HUES64 (cell line): ENCODE results near the gene ANGPT4.
"Not testable (repeated sequence)": the region's sequence is repeated elsewhere in the genome, so short reads cannot be mapped to it uniquely, and the experiment has no call there.

ENCODE experiments used
- H3K27ac ChIP-seq: 2 replicates; pipeline ENCODE4 v1.7.0; 2013; ENCODE audit warnings: low read depth, low read length, inconsistent platforms
- H3K27me3 ChIP-seq: 2 replicates; pipeline ENCODE4 v1.6.1; 2013; ENCODE audit warnings: mild to moderate bottlenecking, low read length; ENCODE audit not compliant: insufficient read depth
- H3K36me3 ChIP-seq: 2 replicates; pipeline ENCODE4 v1.6.1; 2013; ENCODE audit warnings: mild to moderate bottlenecking, low read length; ENCODE audit not compliant: insufficient read depth
- H3K4me1 ChIP-seq: 2 replicates; pipeline ENCODE4 v1.6.1; 2013; ENCODE audit warnings: mild to moderate bottlenecking, low read length, moderate library complexity; ENCODE audit not compliant: insufficient read depth
- H3K4me3 ChIP-seq: 2 replicates; pipeline ENCODE4 v1.5.1; 2013; ENCODE audit warnings: mild to moderate bottlenecking, low read length, moderate library complexity
- H3K9ac ChIP-seq: 2 replicates; pipeline ENCODE4 v1.6.1; 2013; ENCODE audit warnings: mild to moderate bottlenecking, low read depth, low read length
- H3K9me3 ChIP-seq: 2 replicates; pipeline ENCODE4 v1.6.1; 2013; ENCODE audit warnings: low read depth, low read length; ENCODE audit not compliant: insufficient read depth
- WGBS: fragments of 150-250, 120-280 bp; methylation state at CpG from one replicate; pipeline ENCODE4 v1.1.7; 2013; ENCODE audit warnings: missing lambda C conversion rate; 5-methylcytosine and 5-hydroxymethylcytosine counted together

Gene ANGPT4

GRCh38 chr20:853406-853996 lies 62.6 kb downstream of the ANGPT4 start:
- Histone ChIP-seq H3K36me3 (no peaks in the 10 kb centered on the region), H3K27ac (no peak overlapping the region), H3K4me1 (no peaks in the 10 kb centered on the region), H3K9ac (no peak overlapping the region), H3K27me3 (no peaks in the 10 kb centered on the region), H3K4me3 (no peak overlapping the region), H3K9me3 (no peaks in the 10 kb centered on the region)
- 90% methylated on average over 4 of the region's 4 CpGs for WGBS

- not testable (repeated sequence) for H3K36me3 ChIP-seq, H3K27ac ChIP-seq, H3K9me3 ChIP-seq, H3K9ac ChIP-seq, H3K4me3 ChIP-seq
- 93% methylated on average over 8 of the region's 8 CpGs for WGBS
- Histone ChIP-seq H3K27me3 (peaks cover 22% of the 10 kb centered on the region), H3K4me1 (peaks cover 13% of the 10 kb centered on the region)
Observed at GRCh38 chr20:848731-849130, 67.4 kb downstream of the ANGPT4 start.

GRCh38 chr20:848193-848592 lies 67.9 kb downstream of the ANGPT4 start:
- Histone ChIP-seq H3K27me3 (peaks cover 27% of the 10 kb centered on the region), H3K4me1 (peaks cover 13% of the 10 kb centered on the region), H3K9ac (no peak overlapping the region), H3K36me3 (no peaks in the 10 kb centered on the region), H3K9me3 (no peaks in the 10 kb centered on the region), H3K4me3 (no peak overlapping the region), H3K27ac (no peak overlapping the region)
- WGBS: 79% methylated on average over 5 of the region's 5 CpGs

DNA sequence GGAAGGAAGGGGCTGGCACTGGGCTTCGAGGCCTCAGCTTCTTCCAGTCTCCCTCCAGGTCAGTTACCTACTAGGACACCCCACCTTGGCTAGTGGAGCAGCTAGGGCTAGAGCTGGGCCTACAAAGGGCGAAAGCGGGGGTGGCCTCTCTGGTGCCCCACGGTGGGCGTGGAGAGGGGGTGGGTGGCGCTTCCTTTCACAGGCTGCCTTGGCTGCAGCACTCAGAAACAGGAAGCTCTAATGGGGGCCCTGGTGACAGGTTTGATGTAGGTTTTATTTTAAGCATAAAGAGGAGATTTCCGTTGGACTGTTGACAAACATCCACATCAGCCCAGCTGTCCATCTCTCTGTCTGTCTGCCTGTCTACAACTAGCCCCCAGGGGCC lies 69.2 kb downstream of the ANGPT4 start:
- Histone ChIP-seq H3K4me1 (peaks cover 19% of the 10 kb centered on the region), H3K4me3 (no peak overlapping the region), H3K27me3 (peaks cover 40% of the 10 kb centered on the region), H3K9me3 (no peaks in the 10 kb centered on the region), H3K9ac (no peak overlapping the region), H3K36me3 (no peaks in the 10 kb centered on the region), H3K27ac (no peak overlapping the region)
- WGBS: 84% methylated on average over 7 of the region's 7 CpGs

DNA sequence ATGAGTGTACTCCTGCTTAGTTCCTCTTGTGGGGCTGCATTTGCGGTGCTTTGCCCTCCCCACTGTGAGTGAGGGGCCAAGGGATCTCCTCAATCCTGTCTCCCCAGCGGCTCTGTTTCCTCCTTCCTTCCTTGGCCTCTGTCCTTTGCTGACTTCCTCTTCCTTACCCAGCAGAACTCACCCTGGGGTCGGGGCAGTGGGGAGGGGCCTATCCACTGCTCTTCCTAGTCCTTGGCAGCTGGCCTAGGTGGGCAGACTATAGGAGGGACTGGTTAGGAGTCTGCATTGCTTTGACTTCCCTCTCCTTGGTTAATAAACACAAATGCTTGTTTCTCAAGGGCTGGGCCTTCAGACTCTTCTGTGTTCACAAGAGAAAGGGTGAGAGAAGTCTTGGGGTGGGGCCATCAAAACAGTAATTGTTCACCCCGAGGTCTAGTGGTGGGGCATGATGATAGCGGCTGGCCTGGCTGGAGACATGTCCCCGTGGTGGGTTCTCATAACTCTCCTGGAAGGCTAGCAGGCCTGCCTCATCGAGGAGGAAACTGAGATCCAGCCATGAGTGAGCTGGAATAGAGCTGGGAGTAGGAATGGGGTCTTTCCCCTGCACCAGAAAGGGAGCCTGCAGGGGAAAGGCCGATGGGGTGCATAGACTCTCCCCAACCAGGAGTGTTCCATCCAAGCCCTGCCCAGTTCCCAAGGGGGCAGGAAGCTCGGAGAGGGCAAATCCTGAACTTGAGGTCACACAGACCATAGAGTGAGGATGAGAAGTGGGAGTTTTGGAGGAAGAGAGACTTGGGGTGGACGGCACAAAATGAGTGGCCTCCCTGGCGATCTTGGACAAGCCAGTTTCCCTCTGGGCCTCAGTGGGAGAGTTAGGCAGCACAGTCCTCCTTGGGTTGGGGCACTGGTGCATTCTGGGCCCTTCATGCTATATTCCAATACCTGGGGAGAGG lies 69.9 kb downstream of the ANGPT4 start:
- Histone ChIP-seq H3K27me3 (peaks cover 47% of the 10 kb centered on the region), H3K9ac (no peak overlapping the region), H3K4me1 (peaks cover 19% of the 10 kb centered on the region), H3K27ac (no peak overlapping the region), H3K4me3 (peak overlapping the region; percentile 64), H3K9me3 (no peaks in the 10 kb centered on the region), H3K36me3 (no peaks in the 10 kb centered on the region)
- WGBS: 85% methylated on average over 11 of the region's 11 CpGs

GRCh38 chr20:845226-845868 lies 70.8 kb downstream of the ANGPT4 start:
- 0 out of 2 replicates have a peak overlapping the region, but pooled peaks have one; percentile 22 for H3K9ac ChIP-seq
- H3K9me3 ChIP-seq: no peaks in the 10 kb centered on the region
- H3K4me3 ChIP-seq: peak overlapping the region; percentile 64
- H3K27me3 ChIP-seq: peaks cover 56% of the 10 kb centered on the region
- no peak overlapping the region for H3K27ac ChIP-seq
- H3K4me1 ChIP-seq: peaks cover 19% of the 10 kb centered on the region
- no peaks in the 10 kb centered on the region for H3K36me3 ChIP-seq
- WGBS: 46% methylated on average over 50 of the region's 50 CpGs

DNA sequence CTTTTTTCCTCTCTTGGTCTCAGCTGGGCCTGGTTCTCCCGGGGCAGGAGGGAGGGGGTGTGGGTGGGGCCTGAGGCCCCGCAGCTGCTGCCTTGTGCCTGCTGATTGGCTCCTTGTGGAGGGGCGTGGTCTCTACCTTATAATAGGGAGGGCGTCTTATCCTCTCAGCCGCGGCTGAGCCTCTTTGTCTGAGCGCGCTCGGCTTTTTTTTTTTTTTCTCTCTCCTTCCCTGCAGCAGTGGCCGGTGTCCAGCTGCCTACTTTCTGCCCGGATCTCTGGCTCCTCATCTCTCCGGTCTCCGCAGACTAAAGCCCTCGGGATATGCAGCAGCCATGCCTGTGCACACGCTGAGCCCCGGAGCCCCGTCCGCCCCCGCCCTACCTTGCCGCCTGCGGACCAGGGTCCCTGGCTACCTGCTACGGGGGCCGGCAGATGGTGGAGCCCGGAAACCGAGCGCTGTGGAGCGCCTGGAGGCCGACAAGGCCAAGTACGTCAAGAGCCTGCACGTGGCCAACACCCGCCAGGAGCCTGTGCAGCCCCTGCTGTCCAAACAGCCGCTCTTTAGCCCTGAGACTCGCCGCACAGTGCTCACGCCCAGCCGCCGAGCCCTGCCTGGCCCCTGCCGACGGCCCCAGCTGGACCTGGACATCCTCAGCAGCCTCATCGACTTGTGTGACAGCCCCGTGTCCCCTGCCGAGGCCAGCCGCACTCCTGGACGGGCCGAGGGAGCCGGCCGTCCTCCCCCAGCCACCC lies 71.5 kb downstream of the ANGPT4 start:
- 15% methylated on average over 47 of the region's 47 CpGs for WGBS
- peak overlapping the region; percentile 63 for H3K9ac ChIP-seq

DNA sequence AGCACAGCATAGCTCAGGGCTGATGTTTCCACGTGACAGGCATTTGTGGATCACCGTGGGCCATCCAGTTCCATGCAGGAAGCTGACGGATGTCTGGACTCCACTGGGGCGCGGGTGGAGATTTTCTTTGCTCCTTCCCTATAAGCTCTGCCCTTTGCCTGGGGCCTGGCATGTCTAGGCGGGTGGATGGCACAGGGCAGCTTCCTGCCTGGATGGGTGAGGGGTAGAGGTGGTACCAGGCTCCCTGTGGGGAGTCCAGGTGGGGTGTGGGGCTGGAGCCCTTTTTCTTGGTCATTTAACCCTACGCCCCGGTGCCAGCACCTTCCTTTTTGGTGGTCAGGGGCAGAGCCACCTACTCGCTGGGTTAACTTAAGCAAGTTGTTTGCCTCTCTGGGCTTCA lies 72.2 kb downstream of the ANGPT4 start:
- no peaks in the 10 kb centered on the region for H3K9me3 ChIP-seq
- H3K4me1 ChIP-seq: peaks cover 19% of the 10 kb centered on the region
- H3K36me3 ChIP-seq: no peaks in the 10 kb centered on the region
- peaks cover 58% of the 10 kb centered on the region for H3K27me3 ChIP-seq
- no peak overlapping the region; the same call in 1 of the 2 replicates for H3K9ac ChIP-seq
- no peak overlapping the region; the same call in 1 of the 2 replicates for H3K4me3 ChIP-seq
- no peak overlapping the region for H3K27ac ChIP-seq
- 88% methylated on average over 9 of the region's 9 CpGs for WGBS

More for the DNA sequence above, 71.5 kb downstream of the ANGPT4 start:
- Histone ChIP-seq H3K36me3 (no peaks in the 10 kb centered on the region), H3K27ac (no peak overlapping the region), H3K4me1 (peaks cover 19% of the 10 kb centered on the region), H3K27me3 (peaks cover 58% of the 10 kb centered on the region), H3K9me3 (no peaks in the 10 kb centered on the region), H3K4me3 (peak overlapping the region; percentile 64)

GRCh38 chr20:842547-842940 lies 73.6 kb downstream of the ANGPT4 start:
- Histone ChIP-seq H3K4me1 (peaks cover 19% of the 10 kb centered on the region), H3K4me3 (peak overlapping the region; percentile 70)

GRCh38 chr20:841568-842546 lies 74.3 kb downstream of the ANGPT4 start:
- WGBS: 3% methylated on average over 57 of the region's 62 CpGs
- peaks cover 16% of the 10 kb centered on the region for H3K4me1 ChIP-seq
- peak overlapping the region; percentile 70 for H3K4me3 ChIP-seq
- no peaks in the 10 kb centered on the region for H3K9me3 ChIP-seq
- H3K9ac ChIP-seq: peak overlapping the region; percentile 49; the same call in 1 of the 2 replicates
- H3K27ac ChIP-seq: no peak overlapping the region
- H3K36me3 ChIP-seq: no peaks in the 10 kb centered on the region
- peaks cover 58% of the 10 kb centered on the region for H3K27me3 ChIP-seq

More at GRCh38 chr20:842547-842940, 73.6 kb downstream of the ANGPT4 start:
- H3K27ac ChIP-seq: no peak overlapping the region
- H3K9me3 ChIP-seq: no peaks in the 10 kb centered on the region
- H3K27me3 ChIP-seq: peaks cover 58% of the 10 kb centered on the region
- no peaks in the 10 kb centered on the region for H3K36me3 ChIP-seq
- no peak overlapping the region for H3K9ac ChIP-seq
- 93% methylated on average over 1 of the region's 2 CpGs for whole genome bisulfite sequencing
